CD4-positive, alpha-beta T cell treated with Interleukin-6 at 100 ng/mL for 8 hours (primary cell): Measurements from ENCODE around the gene S100A11.
A peak's percentile ranks its signal among the peaks of the same experiment; 100 is the strongest.
"Not testable (repeated sequence)": the region's sequence is repeated elsewhere in the genome, so short reads cannot be mapped to it uniquely, and the experiment has no call there.

Experiments used
- DNase-seq: peaks from one replicate; pipeline ENCODE4 v3.0.0-alpha.2; 2020; ENCODE audit warnings: mixed read lengths, low spot score

Gene S100A11

GRCh38 chr1:152036267-152037216 lies at the start of gene S100A11:
TSS of gene S100A11 (minus strand) at chr1:152037004. CDS start at chr1:152036915, 89 bp downstream.
- peak; percentile 70 for DNase-seq

- no peak for DNase-seq
These were observed 48.0 kb upstream of the S100A11 start for GRCh38 chr1:152084853-152085252.

GRCh38 chr1:152081026-152081425 lies 44.2 kb upstream of the S100A11 start:
- DNase-seq, result not testable (repeated sequence)

- DNase-seq, result not testable (repeated sequence)
These were observed 43.7 kb upstream of the S100A11 start for GRCh38 chr1:152080494-152080893.

- DNase-seq, result no peak
These were observed 42.1 kb upstream of the S100A11 start for GRCh38 chr1:152078831-152079441.

- DNase-seq, result no peak
These were observed 35.5 kb upstream of the S100A11 start for GRCh38 chr1:152072311-152072710.

- no peak for DNase-seq
These were observed 34.3 kb upstream of the S100A11 start for GRCh38 chr1:152071123-152071522.

GRCh38 chr1:152067929-152068328 lies 31.1 kb upstream of the S100A11 start:
- no peak for DNase-seq

- no peak for DNase-seq
These were observed 30.3 kb upstream of the S100A11 start for GRCh38 chr1:152067150-152067549.

- DNase-seq, result no peak
These were observed 25.1 kb upstream of the S100A11 start for GRCh38 chr1:152061952-152062351.

GRCh38 chr1:152053375-152053774 lies 16.6 kb upstream of the S100A11 start:
- no peak for DNase-seq

GRCh38 chr1:152052606-152053005 lies 15.8 kb upstream of the S100A11 start:
- peak; percentile 77 for DNase-seq

GRCh38 chr1:152050886-152051675 lies 14.3 kb upstream of the S100A11 start:
- no peak for DNase-seq

GRCh38 chr1:152049291-152050083 lies 12.7 kb upstream of the S100A11 start:
- no peak for DNase-seq

- DNase-seq, result peak; percentile 63
These were observed 11.7 kb upstream of the S100A11 start for GRCh38 chr1:152048416-152049009.

GRCh38 chr1:152047730-152048415 lies 11.1 kb upstream of the S100A11 start:
- DNase-seq, result peak; percentile 89

GRCh38 chr1:152047413-152047729 lies 10.6 kb upstream of the S100A11 start:
- DNase-seq, result no peak

- DNase-seq, result no peak
These were observed 7.6 kb upstream of the S100A11 start for GRCh38 chr1:152044386-152044785.

- no peak for DNase-seq
These were observed 7.1 kb upstream of the S100A11 start for GRCh38 chr1:152043870-152044269.

GRCh38 chr1:152042030-152042429 lies 5.2 kb upstream of the S100A11 start:
- no peak for DNase-seq

GRCh38 chr1:152039886-152040285 lies 3.1 kb upstream of the S100A11 start:
- DNase-seq, result no peak
